Measurements from ENCODE around the gene FICD.

DNA sequence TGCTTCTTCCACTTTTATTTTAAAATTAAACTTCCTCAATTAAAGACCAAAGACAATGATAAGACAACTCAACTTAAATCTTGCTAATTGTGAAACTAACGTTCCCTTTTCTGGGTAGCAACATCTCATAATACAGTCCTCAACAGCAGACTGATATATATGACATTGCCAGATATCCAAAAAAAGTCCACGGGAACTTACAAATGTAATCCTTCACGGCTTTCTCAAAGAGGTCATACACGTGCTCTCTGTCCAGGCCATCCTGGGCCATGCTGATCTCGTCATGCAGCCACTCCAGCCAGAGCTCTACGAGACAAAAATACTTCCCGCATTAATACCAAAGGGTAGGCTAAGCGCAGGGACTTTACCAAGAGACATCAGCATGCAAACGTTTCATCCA lies 32.6 kb downstream of the FICD start:
- TF ChIP-seq, protein P1, sequence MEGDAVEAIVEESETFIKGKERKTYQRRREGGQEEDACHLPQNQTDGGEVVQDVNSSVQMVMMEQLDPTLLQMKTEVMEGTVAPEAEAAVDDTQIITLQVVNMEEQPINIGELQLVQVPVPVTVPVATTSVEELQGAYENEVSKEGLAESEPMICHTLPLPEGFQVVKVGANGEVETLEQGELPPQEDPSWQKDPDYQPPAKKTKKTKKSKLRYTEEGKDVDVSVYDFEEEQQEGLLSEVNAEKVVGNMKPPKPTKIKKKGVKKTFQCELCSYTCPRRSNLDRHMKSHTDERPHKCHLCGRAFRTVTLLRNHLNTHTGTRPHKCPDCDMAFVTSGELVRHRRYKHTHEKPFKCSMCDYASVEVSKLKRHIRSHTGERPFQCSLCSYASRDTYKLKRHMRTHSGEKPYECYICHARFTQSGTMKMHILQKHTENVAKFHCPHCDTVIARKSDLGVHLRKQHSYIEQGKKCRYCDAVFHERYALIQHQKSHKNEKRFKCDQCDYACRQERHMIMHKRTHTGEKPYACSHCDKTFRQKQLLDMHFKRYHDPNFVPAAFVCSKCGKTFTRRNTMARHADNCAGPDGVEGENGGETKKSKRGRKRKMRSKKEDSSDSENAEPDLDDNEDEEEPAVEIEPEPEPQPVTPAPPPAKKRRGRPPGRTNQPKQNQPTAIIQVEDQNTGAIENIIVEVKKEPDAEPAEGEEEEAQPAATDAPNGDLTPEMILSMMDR (IDR thresholded peaks at IDR 0.05; ENCODE audit: low read depth, low read length, poor library complexity, severe bottlenecking) = no peak
- no peak for TF ChIP-seq EZH2phosphoT487 (IDR thresholded peaks at IDR 0.05; ENCODE audit: borderline replicate concordance, low read length)

Measured in DOHH2 (cell line).